Activated CD8-positive, alpha-beta T cell treated with anti-CD3 and anti-CD28 coated beads for 36 hours (primary cell): ENCODE measurements around the gene ARTN. TPM values are rescaled to one million over a fixed set of nuclear protein-coding genes. Genes with fewer than 3 reads are reported as not detected.
A peak's percentile ranks its signal among the peaks of the same experiment; 100 is the strongest.

Experiments
- ATAC-seq: fragments of 200-7000 bp; cut with Tn5 transposase; one replicate; pipeline ENCODE4 v1.10.0; 2021; ENCODE audit warnings: mild to moderate bottlenecking, moderate library complexity
- CTCF ChIA-PET: fragments of 350-600 bp; sonication (Branson Sonifier 250); formaldehyde crosslinking; loops from one replicate; lab custom pipeline; 2021; ENCODE audit warnings: antibody characterized with exemption; lab: Charles Lee
- POLR2A ChIA-PET: fragments of 350-600 bp; sonication (Branson Sonifier 250); formaldehyde crosslinking; loops from one replicate; lab custom pipeline; 2021; ENCODE audit warnings: antibody characterized with exemption; lab: Charles Lee
- DNase-seq: peaks from one replicate; pipeline ENCODE4 v3.0.0-alpha.2; 2020
- H3K27ac Mint-ChIP-seq: one replicate; pipeline ENCODE4 v1.8.0; 2021; ENCODE audit warnings: mild to moderate bottlenecking, mixed read lengths
- H3K27me3 Mint-ChIP-seq: one replicate; pipeline ENCODE4 v1.8.0; 2021; ENCODE audit warnings: mixed read lengths
- H3K36me3 Mint-ChIP-seq: one replicate; pipeline ENCODE4 v1.8.0; 2021; ENCODE audit warnings: low read depth, mixed read lengths
- H3K4me1 Mint-ChIP-seq: one replicate; pipeline ENCODE4 v1.8.0; 2021; ENCODE audit warnings: low read depth, mixed read lengths
- H3K4me3 Mint-ChIP-seq: one replicate; pipeline ENCODE4 v1.8.0; 2021; ENCODE audit warnings: mild to moderate bottlenecking, moderate library complexity, mixed read lengths
- H3K9me3 Mint-ChIP-seq: one replicate; pipeline ENCODE4 v1.8.0; 2021; ENCODE audit warnings: mixed read lengths
- intact Hi-C: fragments of 100-400 bp; cut with micrococcal nuclease; formaldehyde crosslinking; loops from one replicate; pipeline ENCODE4 v1.10.0; 2022
- total RNA-seq, 2 experiments: library from RNA; stranded (reverse); gene quantifications; one replicate each; pipeline ENCODE4 v1.2.3, GENCODE V29; 2021
- TF ChIP-seq, protein P1 (sequence below): fragments of 200-600 bp; IDR thresholded peaks from one replicate; pipeline ENCODE4 v1.8.0; 2022; ENCODE audit warnings: antibody characterized with exemption, mild to moderate bottlenecking

Gene ARTN
- total RNA-seq, 2 experiments from 2014 or later: 0.36 to 0.68 TPM

DNA sequence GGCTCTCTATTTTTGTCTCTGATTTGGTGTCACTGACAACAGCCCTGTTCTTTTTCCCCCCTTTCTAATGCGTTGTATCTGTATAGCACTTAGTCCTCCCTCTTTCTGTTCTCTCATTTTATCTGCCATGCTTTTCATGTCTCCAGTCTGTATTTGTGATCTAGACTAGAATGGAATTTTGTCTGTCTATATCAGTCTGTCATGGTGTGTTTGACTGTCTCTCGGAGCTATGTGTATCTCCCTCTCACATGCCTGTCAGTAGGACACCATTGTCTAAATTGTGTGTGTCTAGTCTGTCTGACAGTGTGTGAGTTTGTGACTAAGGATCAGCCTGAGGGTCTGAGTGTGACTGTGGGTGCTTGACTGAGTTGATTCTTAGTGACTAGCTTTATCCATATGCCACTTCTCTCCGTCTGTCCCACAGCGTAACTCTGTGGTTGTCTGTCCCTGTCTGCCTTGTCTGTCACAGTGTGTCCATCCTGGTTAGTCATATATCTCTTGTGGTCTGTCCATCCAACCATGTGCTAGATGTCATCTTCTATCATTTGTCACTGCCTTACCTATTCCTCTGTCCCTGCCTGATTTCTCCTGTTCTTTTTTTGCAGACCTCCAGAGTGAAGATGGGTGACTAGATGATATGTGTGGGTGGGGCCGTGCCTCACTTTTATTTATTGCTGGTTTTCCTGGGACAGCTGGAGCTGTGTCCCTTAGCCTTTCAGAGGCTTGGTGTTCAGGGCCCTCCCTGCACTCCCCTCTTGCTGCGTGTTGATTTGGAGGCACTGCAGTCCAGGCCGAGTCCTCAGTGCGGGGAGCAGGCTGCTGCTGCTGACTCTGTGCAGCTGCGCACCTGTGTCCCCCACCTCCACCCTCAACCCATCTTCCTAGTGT is 44.0 kb downstream of the ARTN start:
- peaks cover 48% of the 10 kb centered on the region for H3K36me3 Mint-ChIP-seq
- H3K4me3 Mint-ChIP-seq: peak overlapping the region; percentile 78
- CTCF ChIA-PET: interaction anchor here (0.9 to 4.2 kb wide), 5 partner anchors 27 to 70 kb away, joined by 3 to 20 read pairs (median 5); partner anchors contain the start of gene IPO13
- intact Hi-C loops: no loop called here
- TF ChIP-seq, protein P1, sequence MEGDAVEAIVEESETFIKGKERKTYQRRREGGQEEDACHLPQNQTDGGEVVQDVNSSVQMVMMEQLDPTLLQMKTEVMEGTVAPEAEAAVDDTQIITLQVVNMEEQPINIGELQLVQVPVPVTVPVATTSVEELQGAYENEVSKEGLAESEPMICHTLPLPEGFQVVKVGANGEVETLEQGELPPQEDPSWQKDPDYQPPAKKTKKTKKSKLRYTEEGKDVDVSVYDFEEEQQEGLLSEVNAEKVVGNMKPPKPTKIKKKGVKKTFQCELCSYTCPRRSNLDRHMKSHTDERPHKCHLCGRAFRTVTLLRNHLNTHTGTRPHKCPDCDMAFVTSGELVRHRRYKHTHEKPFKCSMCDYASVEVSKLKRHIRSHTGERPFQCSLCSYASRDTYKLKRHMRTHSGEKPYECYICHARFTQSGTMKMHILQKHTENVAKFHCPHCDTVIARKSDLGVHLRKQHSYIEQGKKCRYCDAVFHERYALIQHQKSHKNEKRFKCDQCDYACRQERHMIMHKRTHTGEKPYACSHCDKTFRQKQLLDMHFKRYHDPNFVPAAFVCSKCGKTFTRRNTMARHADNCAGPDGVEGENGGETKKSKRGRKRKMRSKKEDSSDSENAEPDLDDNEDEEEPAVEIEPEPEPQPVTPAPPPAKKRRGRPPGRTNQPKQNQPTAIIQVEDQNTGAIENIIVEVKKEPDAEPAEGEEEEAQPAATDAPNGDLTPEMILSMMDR: no peak
- ATAC-seq (no peak), DNase-seq (no peak)
- H3K27ac Mint-ChIP-seq: peak overlapping the region; percentile 3
- H3K4me1 Mint-ChIP-seq: peaks cover 47% of the 10 kb centered on the region
- POLR2A ChIA-PET: interaction anchor here (0.8 to 1.3 kb wide), 3 partner anchors 10 to 16 kb away, joined by 3 read pairs; no protein-coding TSS in a partner anchor
- no peaks in the 10 kb centered on the region for H3K9me3 Mint-ChIP-seq
- H3K27me3 Mint-ChIP-seq: no peaks in the 10 kb centered on the region

DNA sequence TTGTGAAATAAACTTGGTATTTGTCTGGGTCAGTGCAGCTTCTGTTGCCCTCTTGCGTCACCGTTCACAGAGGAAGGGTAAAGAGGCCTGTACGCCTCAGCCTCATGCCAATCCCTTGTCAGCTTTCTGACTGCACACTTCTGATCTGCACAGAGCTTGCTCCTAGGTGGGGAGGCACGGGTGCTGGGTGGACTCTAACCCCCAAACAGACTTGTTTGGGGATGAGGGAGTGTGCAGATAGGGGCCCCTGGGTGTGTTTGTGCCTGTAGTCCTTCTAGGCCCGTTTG is 44.6 kb downstream of the ARTN start:
- DNase-seq: no peak
- H3K36me3 Mint-ChIP-seq: peaks cover 48% of the 10 kb centered on the region
- ATAC-seq: no peak
- no peaks in the 10 kb centered on the region for H3K27me3 Mint-ChIP-seq
- peak overlapping the region; percentile 65 for H3K27ac Mint-ChIP-seq
- H3K4me1 Mint-ChIP-seq: peaks cover 47% of the 10 kb centered on the region
- ChIA-PET POLR2A (interaction anchor here (0.8 to 1.3 kb wide), 4 partner anchors 9 to 69 kb away, joined by 3 read pairs; no protein-coding TSS in a partner anchor), CTCF (interaction anchor here (0.9 to 1.3 kb wide), 3 partner anchors 27 to 44 kb away, joined by 3 to 5 read pairs (median 3); partner anchors contain the start of gene IPO13)
- intact Hi-C loops: no loop called here
- TF ChIP-seq, protein P1: no peak
- peak overlapping the region; percentile 78 for H3K4me3 Mint-ChIP-seq
- no peaks in the 10 kb centered on the region for H3K9me3 Mint-ChIP-seq

DNA sequence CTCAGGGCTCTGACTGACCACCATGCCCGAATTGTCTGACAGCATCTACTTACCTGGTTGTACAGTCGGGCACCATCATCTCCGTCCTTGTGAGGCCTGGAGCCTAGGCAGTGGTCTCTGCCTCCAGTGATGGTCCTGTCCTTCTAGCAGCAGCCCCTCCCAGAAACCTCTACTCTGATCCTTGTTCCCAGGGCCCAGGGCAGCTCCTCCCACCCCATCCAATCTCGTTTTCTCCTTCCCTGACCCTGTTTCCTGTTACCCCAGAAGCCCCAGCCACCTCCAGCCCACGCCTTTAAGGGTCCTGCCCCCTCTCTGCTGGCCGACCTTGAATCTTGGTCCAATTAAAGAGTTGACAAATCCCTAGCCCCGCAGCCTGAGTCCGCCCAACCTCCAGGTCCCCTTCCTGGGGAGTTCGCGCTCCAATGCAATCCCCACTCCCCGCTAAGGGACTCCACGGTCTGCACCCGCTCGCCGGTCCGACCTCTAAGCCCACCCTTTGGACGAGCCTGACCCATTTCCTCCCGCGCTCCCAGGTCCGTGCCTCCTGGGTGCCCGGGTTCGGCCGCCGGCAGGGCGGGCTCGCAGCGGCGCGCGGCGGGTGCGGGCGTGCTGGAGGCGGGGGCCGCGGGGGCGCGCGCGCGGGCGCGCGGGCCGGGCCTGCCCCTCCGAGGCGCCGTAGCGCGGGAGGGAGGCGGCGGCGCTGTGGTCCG is 45.1 kb downstream of the ARTN start, which contains the start of gene B4GALT2:
Gene B4GALT2, plus strand, starts transcription at position 660 of the 710 bp plus-strand sequence. CDS start 1,951 bp downstream, outside the sequence.
- intact Hi-C loops: no loop called here
- POLR2A ChIA-PET: interaction anchor here (0.9 kb wide), 2 partner anchors 15 to 69 kb away, joined by 3 read pairs; no protein-coding TSS in a partner anchor
- no peaks in the 10 kb centered on the region for H3K27me3 Mint-ChIP-seq
- H3K4me1 Mint-ChIP-seq: peaks cover 43% of the 10 kb centered on the region
- no peaks in the 10 kb centered on the region for H3K9me3 Mint-ChIP-seq
- ATAC-seq (peak; percentile 9), DNase-seq (peak; percentile 47)
- H3K27ac Mint-ChIP-seq: peak within 1 kb of the TSS; percentile 80
- CTCF ChIA-PET: interaction anchor here (0.9 to 1.3 kb wide), 3 partner anchors 26 to 44 kb away, joined by 3 to 5 read pairs (median 3); partner anchors contain the start of gene IPO13
- TF ChIP-seq, protein P1: no peak
- H3K4me3 Mint-ChIP-seq: peak within 1 kb of the TSS; percentile 86
- H3K36me3 Mint-ChIP-seq: peaks cover 43% of the 10 kb centered on the region

DNA sequence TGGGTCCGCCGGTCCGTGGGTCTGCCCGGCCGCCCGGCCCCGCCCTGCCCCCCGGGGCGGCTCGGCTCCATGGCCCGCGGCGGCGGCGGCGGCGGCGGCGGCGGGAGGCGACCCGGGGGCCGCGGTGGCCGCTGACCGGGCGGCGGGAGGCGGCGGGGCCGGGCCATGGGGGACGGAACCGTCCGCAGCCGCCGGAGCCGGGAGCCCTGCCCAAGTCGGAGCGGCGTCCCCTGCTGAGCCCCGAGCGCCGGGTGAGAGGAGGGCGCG is 45.6 kb downstream of the ARTN start:
- Mint-ChIP-seq H3K9me3 (no peaks in the 10 kb centered on the region), H3K36me3 (peaks cover 40% of the 10 kb centered on the region), H3K27ac (no peak overlapping the region), H3K4me1 (peaks cover 38% of the 10 kb centered on the region), H3K27me3 (no peaks in the 10 kb centered on the region), H3K4me3 (no peak overlapping the region)
- ATAC-seq (no peak), DNase-seq (no peak)
- intact Hi-C loops: no loop called here
- ChIA-PET POLR2A (interaction anchor here (1.2 kb wide), 1 partner anchor 30 kb away, joined by 4 read pairs; no protein-coding TSS in a partner anchor), CTCF (no interaction called here)
- TF ChIP-seq, protein P1: no peak
